Smooth muscle cell (in vitro differentiated cells): ENCODE measurements around the gene MAP3K2. TPM values are rescaled to one million over a fixed set of nuclear protein-coding genes. Genes with fewer than 3 reads are reported as not detected.

Experiments
- DNase-seq: peaks from one replicate; lab custom pipeline; 2025; ENCODE audit not compliant: unreplicated experiment; lab: John Stamatoyannopoulos, UW
- H2AFZ ChIP-seq: fragments of 200-600 bp; sonication (generic); 2 replicates; pipeline ENCODE4 v1.6.0; 2016; ENCODE audit warnings: antibody characterized with exemption, low read depth, mild to moderate bottlenecking
- H3F3A ChIP-seq: fragments of 200-600 bp; sonication (generic); 2 replicates; pipeline ENCODE4 v1.6.0; 2017; ENCODE audit warnings: antibody characterized with exemption, low read depth
- H3K27ac ChIP-seq: fragments of 200-600 bp; sonication (generic); 2 replicates; pipeline ENCODE4 v1.5.1; 2016; ENCODE audit warnings: low read depth, mild to moderate bottlenecking
- H3K27me3 ChIP-seq: fragments of 200-600 bp; sonication (generic); 2 replicates; pipeline ENCODE4 v1.6.1; 2016; ENCODE audit warnings: low read depth, mild to moderate bottlenecking
- H3K36me3 ChIP-seq: fragments of 200-600 bp; sonication (generic); 2 replicates; pipeline ENCODE4 v1.5.1; 2016; ENCODE audit warnings: low read depth
- H3K4me1 ChIP-seq: fragments of 200-600 bp; sonication (generic); 2 replicates; pipeline ENCODE4 v1.5.1; 2016; ENCODE audit warnings: low read depth
- H3K4me2 ChIP-seq: fragments of 200-600 bp; sonication (generic); 2 replicates; pipeline ENCODE4 v1.6.0; 2016; ENCODE audit warnings: mild to moderate bottlenecking
- H3K4me3 ChIP-seq: fragments of 200-600 bp; sonication (generic); 2 replicates; pipeline ENCODE4 v1.5.1; 2016; ENCODE audit warnings: mild to moderate bottlenecking
- H3K79me2 ChIP-seq: fragments of 200-600 bp; sonication (generic); 2 replicates; pipeline ENCODE4 v1.6.0; 2016; ENCODE audit warnings: low read depth, mild to moderate bottlenecking
- H3K9ac ChIP-seq: fragments of 200-600 bp; sonication (generic); 2 replicates; pipeline ENCODE4 v1.6.0; 2016; ENCODE audit warnings: low read depth
- H3K9me3 ChIP-seq: fragments of 200-600 bp; sonication (generic); replicated peaks from 2 replicates; pipeline ENCODE4 v1.5.1; 2016; ENCODE audit warnings: low read depth
- H4K20me1 ChIP-seq: fragments of 200-600 bp; sonication (generic); 2 replicates; pipeline ENCODE4 v1.6.0; 2016; ENCODE audit warnings: low read depth
- WGBS: methylation state at CpG from one replicate; pipeline ENCODE4 v1.1.7; 2016; ENCODE audit warnings: low lambda C conversion rate; 5-methylcytosine and 5-hydroxymethylcytosine counted together
- polyA plus RNA-seq: library from polyadenylated mRNA; unstranded; fragments of >200 nt; fragmentation: Nextera tagmentation; extraction: Ambion mirVana; gene quantifications from 2 replicates; pipeline ENCODE4 v1.2.1, GENCODE V29; 2016
- total RNA-seq: library from RNA; depleted of rRNA; stranded (reverse); fragments of >200 nt; gene quantifications from 2 replicates; pipeline ENCODE4 v1.2.3, GENCODE V29; 2014
- TF ChIP-seq, protein P1 (sequence below): fragments of 200-600 bp; sonication (generic); IDR thresholded peaks from 2 replicates; pipeline ENCODE4 v1.5.1; 2017; ENCODE audit warnings: borderline replicate concordance, mild to moderate bottlenecking, antibody characterized with exemption; ENCODE audit not compliant: insufficient read depth, poor library complexity, severe bottlenecking

The MAP3K2 gene
- total and polyA plus RNA-seq, 2 experiments from 2014 or later = 39.2 to 46.7 TPM

DNA sequence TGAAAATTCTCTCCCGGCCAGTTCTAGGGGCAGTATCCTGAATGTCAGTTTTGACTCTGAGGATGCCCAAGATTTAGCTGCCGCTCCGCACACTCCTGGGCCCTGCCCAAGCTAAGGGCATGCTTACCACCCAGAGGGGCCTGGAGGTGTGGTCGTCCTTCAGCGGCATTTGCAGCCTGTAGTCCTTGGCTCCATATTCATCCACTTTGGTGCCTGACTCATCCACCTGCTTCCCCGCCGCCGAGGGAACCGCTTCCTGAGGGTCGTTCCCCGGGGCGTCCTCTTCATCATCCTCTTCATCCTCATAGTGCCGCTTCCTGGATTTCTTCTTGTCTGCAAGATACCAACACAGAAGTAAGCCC is 94.4 kb downstream of the MAP3K2 start:
- peaks cover under 1% of the 10 kb centered on the region for H3F3A ChIP-seq
- DNase-seq = no peak
- 17% methylated on average over 13 of the region's 13 CpGs for WGBS

DNA sequence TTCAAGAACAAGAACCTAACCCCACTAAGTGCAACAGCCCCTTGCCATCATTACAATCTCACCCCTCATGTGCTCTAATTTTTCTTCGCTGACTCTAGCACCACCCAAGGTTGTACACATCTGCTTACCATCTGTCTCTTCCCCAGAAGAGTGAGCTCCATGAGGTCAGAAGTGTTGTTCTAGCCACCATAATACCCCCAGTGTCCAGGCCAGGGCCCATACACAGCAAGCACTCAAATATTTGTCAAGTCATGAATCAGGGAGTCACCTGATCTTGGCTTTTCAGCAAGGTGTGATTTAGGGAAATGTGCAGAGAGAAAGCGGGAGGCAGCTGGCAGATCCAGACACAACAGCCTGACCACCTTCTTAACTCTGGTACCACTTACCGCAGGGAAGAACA is 99.5 kb downstream of the MAP3K2 start:
- H3K9me3 ChIP-seq = no peaks in the 10 kb centered on the region
- H3K9ac ChIP-seq = no peak overlapping the region
- DNase-seq = no peak
- no peak overlapping the region for H3K4me2 ChIP-seq
- H3K4me3 ChIP-seq = no peak overlapping the region
- H3K79me2 ChIP-seq = peaks cover 24% of the 10 kb centered on the region
- 100% methylated on average over 3 of the region's 3 CpGs for WGBS
- no peak overlapping the region for H2AFZ ChIP-seq
- H3K27ac ChIP-seq = no peak overlapping the region
- no peaks in the 10 kb centered on the region for H3K27me3 ChIP-seq
- no peaks in the 10 kb centered on the region for H4K20me1 ChIP-seq
- H3K4me1 ChIP-seq = peaks cover 8% of the 10 kb centered on the region
- peaks cover 33% of the 10 kb centered on the region for H3K36me3 ChIP-seq
- no peaks in the 10 kb centered on the region for H3F3A ChIP-seq
- TF ChIP-seq, protein P1, sequence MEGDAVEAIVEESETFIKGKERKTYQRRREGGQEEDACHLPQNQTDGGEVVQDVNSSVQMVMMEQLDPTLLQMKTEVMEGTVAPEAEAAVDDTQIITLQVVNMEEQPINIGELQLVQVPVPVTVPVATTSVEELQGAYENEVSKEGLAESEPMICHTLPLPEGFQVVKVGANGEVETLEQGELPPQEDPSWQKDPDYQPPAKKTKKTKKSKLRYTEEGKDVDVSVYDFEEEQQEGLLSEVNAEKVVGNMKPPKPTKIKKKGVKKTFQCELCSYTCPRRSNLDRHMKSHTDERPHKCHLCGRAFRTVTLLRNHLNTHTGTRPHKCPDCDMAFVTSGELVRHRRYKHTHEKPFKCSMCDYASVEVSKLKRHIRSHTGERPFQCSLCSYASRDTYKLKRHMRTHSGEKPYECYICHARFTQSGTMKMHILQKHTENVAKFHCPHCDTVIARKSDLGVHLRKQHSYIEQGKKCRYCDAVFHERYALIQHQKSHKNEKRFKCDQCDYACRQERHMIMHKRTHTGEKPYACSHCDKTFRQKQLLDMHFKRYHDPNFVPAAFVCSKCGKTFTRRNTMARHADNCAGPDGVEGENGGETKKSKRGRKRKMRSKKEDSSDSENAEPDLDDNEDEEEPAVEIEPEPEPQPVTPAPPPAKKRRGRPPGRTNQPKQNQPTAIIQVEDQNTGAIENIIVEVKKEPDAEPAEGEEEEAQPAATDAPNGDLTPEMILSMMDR = no peak

More for the DNA sequence above, 94.4 kb downstream of the MAP3K2 start:
- Histone ChIP-seq H3K79me2 (peaks cover 13% of the 10 kb centered on the region), H3K9ac (peak overlapping the region; percentile 75), H4K20me1 (no peaks in the 10 kb centered on the region), H3K27me3 (no peaks in the 10 kb centered on the region), H3K4me1 (peaks cover 10% of the 10 kb centered on the region), H2AFZ (peak overlapping the region; percentile 85), H3K4me3 (peak overlapping the region; percentile 94), H3K27ac (peak overlapping the region; percentile 87), H3K36me3 (peaks cover 3% of the 10 kb centered on the region), H3K4me2 (peak overlapping the region; percentile 99), H3K9me3 (no peaks in the 10 kb centered on the region)
- TF ChIP-seq, protein P1 = no peak

DNA sequence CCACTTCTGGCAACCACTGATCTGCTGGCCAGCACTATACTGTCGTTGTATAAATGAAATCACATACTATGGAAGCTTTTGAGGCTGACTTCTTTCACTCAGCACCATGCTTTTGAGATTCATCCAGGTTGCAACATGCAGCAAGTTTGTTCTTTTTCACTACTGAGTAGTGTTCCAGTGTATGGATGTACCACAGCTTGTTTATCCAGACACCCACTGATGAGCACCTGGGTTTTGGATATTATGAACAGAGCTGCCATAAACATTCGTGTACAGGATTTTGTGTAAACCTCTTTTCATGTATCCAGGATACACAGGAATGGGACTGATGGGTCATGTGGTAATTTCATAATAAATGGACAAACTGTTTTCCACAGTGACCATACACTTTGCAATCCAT is 104.5 kb downstream of the MAP3K2 start:
- TF ChIP-seq, protein P1 = no peak
- peaks cover 42% of the 10 kb centered on the region for H3K36me3 ChIP-seq
- H3K4me2 ChIP-seq = no peak overlapping the region
- peaks cover 19% of the 10 kb centered on the region for H3K79me2 ChIP-seq
- peaks cover 20% of the 10 kb centered on the region for H4K20me1 ChIP-seq
- no peaks in the 10 kb centered on the region for H3F3A ChIP-seq
- no peaks in the 10 kb centered on the region for H3K27me3 ChIP-seq
- no peaks in the 10 kb centered on the region for H3K4me1 ChIP-seq
- no peak overlapping the region for H3K4me3 ChIP-seq
- 97% methylated on average over 2 of the region's 2 CpGs for WGBS
- no peak overlapping the region for H2AFZ ChIP-seq
- DNase-seq = no peak
- H3K9me3 ChIP-seq = no peaks in the 10 kb centered on the region
- H3K9ac ChIP-seq = no peak overlapping the region
- H3K27ac ChIP-seq = no peak overlapping the region

DNA sequence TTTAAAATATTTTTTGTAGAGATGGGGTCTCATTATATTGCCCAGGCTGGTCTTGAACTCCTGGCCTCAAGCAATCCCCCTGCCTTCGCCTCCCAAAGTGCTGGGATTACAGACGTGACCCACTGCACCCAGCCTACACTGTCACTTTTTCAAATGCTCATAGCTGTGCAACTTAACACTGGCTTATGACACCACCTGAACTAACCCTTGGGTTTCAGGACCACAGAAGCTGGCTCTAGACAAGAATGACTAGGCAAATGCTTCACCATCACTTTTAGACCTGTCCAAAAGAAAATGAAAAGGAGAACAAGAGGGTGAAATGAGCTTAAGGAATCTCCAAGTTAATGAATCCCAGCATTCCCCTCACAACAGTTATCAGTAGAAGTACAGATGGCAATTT is 107.1 kb downstream of the MAP3K2 start:
- Histone ChIP-seq H3K4me3 (no peak overlapping the region), H3K36me3 (peaks cover 37% of the 10 kb centered on the region), H3K27me3 (no peaks in the 10 kb centered on the region), H3F3A (no peaks in the 10 kb centered on the region), H3K79me2 (peaks cover 19% of the 10 kb centered on the region), H3K9me3 (no peaks in the 10 kb centered on the region), H4K20me1 (peaks cover 20% of the 10 kb centered on the region), H3K9ac (no peak overlapping the region), H3K4me1 (no peaks in the 10 kb centered on the region), H2AFZ (no peak overlapping the region), H3K4me2 (no peak overlapping the region), H3K27ac (no peak overlapping the region)
- TF ChIP-seq, protein P1 = no peak
- DNase-seq = no peak
- 96% methylated on average over 2 of the region's 2 CpGs for WGBS
